ENCODE data around the gene WDR37.
A peak's percentile ranks its signal among the peaks of the same experiment; 100 is the strongest.
"Not testable (repeated sequence)": the region's sequence is repeated elsewhere in the genome, so short reads cannot be mapped to it uniquely, and the experiment has no call there.

Gene WDR37

GRCh38 chr10:1040133-1040532 lies 16.1 kb upstream of the WDR37 start:
- no peak overlapping the region for H3K4me3 ChIP-seq (ENCODE audit: low read depth, low read length)

GRCh38 chr10:1041514-1041913 lies 14.7 kb upstream of the WDR37 start:
- H3K4me3 ChIP-seq (ENCODE audit: low read depth, low read length): no peak overlapping the region

- no peak overlapping the region for H3K4me3 ChIP-seq (ENCODE audit: low read depth, low read length)
Measured at GRCh38 chr10:1043532-1043995, 12.6 kb upstream of the WDR37 start.

- no peak overlapping the region for H3K4me3 ChIP-seq (ENCODE audit: low read depth, low read length)
Measured at GRCh38 chr10:1044146-1044545, 12.0 kb upstream of the WDR37 start.

DNA sequence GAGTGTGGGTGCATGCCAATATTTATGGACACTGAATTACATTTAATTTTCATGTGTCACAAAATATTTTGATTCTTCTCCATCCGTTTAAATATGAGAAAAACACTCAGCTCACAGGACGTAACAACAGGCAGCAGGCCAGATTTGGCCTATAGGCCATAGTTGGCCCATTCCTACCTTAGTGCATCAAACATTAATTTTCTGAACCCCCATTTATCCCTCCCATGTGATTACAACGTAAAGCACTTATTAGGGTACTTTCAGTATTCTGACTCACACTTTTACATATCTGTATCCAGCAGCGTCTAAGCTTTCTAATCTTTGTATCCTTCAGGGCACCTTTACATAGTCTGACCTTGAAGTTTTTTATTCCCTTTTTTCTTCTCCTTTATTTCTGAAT lies 11.2 kb upstream of the WDR37 start:
- H3K4me3 ChIP-seq (ENCODE audit: low read depth, low read length): no peak overlapping the region

DNA sequence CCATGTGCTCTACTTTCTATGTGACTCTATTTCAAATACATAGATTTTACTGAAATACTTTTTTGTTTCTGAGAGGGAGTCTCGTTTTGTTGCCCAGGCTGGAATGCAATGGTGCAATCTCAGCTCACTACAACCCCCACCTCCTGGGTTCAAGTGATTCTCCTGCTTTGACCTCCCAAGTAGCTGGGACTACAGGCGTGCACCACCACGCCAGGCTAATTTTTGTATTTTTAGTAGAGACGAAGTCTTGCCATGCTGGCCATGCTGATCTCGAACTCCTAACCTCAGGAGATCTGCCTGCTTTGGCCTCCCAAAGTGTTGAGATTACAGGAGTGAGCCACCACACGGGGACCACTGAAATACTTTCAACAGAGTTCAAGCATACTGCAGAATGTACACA lies 10.8 kb upstream of the WDR37 start:
- H3K4me3 ChIP-seq (ENCODE audit: low read depth, low read length): no peak overlapping the region

DNA sequence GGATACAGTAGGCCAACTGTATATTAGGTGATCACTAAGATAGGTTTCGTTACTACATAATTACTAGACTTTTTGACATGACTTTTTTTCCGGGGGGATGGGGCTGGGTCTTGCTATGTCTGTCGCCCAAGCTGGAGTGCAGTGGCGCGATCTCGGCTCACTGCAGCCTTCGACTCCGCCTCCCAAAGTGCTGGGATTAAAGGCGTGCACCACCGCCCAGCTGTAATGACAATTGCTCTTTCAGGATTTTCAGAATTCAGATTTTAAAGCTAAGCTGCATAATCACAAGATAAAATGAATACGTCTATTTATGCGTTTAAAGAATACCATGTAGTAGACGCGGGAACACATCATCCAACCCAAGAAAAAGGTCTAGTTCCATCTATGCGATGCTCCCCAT lies 8.2 kb upstream of the WDR37 start:
- peak overlapping the region; percentile 93 for H3K4me3 ChIP-seq (ENCODE audit: low read depth, low read length)

- H3K4me3 ChIP-seq (ENCODE audit: low read depth, low read length): peak overlapping the region; percentile 93
Measured at GRCh38 chr10:1048349-1048731, 7.8 kb upstream of the WDR37 start.

GRCh38 chr10:1048732-1049424 lies 7.3 kb upstream of the WDR37 start, which contains the start of gene IDI1:
IDI1 (minus strand) TSS chr10:1049119; CDS start chr10:1049003, 116 bp downstream.
- peak within 1 kb of the TSS; percentile 93 for H3K4me3 ChIP-seq (ENCODE audit: low read depth, low read length)

DNA sequence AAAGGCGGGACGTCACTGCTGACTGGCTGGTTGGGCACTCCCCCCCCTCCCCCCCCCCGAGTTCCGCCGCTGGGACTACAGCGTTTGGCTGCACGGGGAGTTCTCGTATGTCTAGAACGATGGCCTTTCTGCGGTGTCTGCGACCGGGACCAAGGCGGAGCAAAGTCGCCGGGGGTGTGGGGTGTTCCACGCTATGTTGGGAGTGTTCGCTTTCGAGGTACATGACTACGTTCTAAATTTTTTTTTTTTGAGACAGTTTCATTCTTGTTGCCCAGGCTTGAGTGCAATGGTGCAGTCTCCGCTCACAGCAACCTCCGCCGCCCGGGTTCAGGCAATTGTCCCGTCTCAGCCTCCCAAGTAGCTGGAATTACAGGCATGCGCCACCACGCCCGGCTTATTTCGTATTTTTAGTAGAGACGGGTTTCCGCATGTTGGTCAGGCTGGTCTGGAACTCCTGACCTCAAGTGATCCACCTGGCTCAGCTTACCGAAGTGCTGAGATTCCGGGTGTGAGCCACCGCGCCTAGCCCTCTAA lies 6.7 kb upstream of the WDR37 start:
- peak overlapping the region; percentile 93 for H3K4me3 ChIP-seq (ENCODE audit: low read depth, low read length)

- peak overlapping the region; percentile 93 for H3K4me3 ChIP-seq (ENCODE audit: low read depth, low read length)
Measured at GRCh38 chr10:1050145-1050544, 6.0 kb upstream of the WDR37 start.

DNA sequence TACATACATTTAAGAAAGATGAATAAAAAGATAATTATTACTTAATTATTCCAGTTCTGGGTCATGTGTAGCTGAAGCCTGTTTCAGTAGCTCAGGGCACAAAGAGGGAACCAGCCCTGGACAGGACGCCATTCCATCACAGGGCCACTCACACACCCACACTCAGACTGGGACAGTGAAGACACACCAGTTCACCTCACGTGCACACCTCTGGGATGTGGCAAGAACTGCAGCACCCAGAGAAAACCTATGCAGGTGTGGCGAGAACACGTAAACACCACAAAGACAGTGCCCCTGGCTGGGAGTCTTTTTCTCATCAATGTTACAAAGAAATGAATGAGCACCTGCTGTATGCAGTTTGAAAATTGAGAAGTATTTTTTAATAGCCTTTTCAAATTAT lies 5.6 kb upstream of the WDR37 start:
- H3K4me3 ChIP-seq (ENCODE audit: low read depth, low read length): no peak overlapping the region

- H3K4me3 ChIP-seq (ENCODE audit: low read depth, low read length): no peak overlapping the region
Measured at GRCh38 chr10:1054684-1055083, 1.5 kb upstream of the WDR37 start.

GRCh38 chr10:1057106-1057657 lies 997 bp downstream of the WDR37 start:
- peak overlapping the region; percentile 95 for H3K4me3 ChIP-seq (ENCODE audit: low read depth, low read length)

DNA sequence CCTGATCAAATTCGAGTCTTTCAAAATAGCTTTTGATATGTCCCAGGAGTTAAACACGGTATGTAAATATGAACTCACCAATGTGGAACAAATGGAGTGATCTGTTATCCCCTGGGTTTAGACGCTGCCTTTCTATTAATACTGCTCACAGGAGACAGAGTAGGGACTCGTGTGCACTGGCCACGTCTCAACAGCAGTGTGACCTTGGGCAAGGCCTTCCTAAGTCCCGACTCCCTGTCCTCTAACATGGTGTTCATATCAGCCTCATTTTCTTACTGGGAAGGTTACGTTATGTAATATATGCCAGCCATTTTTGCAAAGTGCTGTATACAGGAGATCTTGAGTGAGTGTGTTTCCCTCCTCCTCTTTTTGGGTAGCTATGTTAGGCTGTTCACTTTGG lies 1.8 kb downstream of the WDR37 start:
- no peak overlapping the region for H3K4me3 ChIP-seq (ENCODE audit: low read depth, low read length)

GRCh38 chr10:1059902-1060301 lies 3.7 kb downstream of the WDR37 start:
- no peak overlapping the region for H3K4me3 ChIP-seq (ENCODE audit: low read depth, low read length)

GRCh38 chr10:1061930-1062774 lies 6.0 kb downstream of the WDR37 start:
- no peak overlapping the region for H3K4me3 ChIP-seq (ENCODE audit: low read depth, low read length)

DNA sequence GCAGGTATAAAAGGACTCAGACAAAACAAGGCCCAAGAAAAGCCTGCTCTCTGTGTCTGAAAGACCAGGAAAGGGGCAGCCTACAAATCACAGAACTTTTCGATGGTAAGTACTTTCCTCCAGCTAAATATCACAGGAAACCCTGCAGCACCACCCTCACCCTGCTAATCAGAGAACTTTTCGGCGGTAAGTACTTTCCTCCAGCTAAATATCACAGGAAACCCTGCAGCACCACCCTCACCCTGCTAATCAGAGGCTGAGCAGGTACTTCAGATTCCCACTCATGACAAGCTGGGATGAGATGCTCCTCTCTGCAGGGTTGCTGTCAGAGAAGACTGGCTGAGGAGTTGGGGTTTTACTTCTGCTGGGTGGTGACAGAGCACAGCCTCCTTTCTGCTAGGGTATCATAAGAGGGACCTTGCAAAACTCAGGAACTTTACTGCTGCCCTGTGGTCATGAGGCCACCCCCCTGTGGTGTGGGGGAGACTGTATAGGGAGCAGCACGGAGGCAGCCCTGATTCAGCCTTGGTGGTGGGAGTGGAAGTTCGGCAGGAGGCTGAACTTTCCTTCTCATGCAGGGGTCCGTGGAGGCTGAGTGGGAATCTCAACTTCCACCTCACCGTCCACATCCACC lies 7.2 kb downstream of the WDR37 start:
- no peak overlapping the region for H3K4me3 ChIP-seq (ENCODE audit: low read depth, low read length)

GRCh38 chr10:1064964-1065247 lies 8.7 kb downstream of the WDR37 start:
- H3K4me3 ChIP-seq (ENCODE audit: low read depth, low read length): no peak overlapping the region

GRCh38 chr10:1066734-1067133 lies 10.5 kb downstream of the WDR37 start:
- H3K4me3 ChIP-seq (ENCODE audit: low read depth, low read length): not testable (repeated sequence)

All from iPS-11a (cell line).